ENCODE measurements around the gene SPATS2L. TPM values are rescaled to one million over a fixed set of nuclear protein-coding genes. Genes with fewer than 3 reads are reported as not detected.

The SPATS2L gene
- total RNA-seq, 1 experiment from 2014 or later = 174 TPM

- Histone ChIP-seq H3K4me2 (ENCODE audit: low read length) (peak overlapping the region; percentile 15), H3K36me3 (ENCODE audit: low read depth, low read length) (peaks cover 22% of the 10 kb centered on the region), H3K27ac (ENCODE audit: low read length) (peak overlapping the region; percentile 83), H3K4me1 (ENCODE audit: insufficient read depth, low read length) (peaks cover 30% of the 10 kb centered on the region), H3K4me3 (ENCODE audit: low read length) (no peak overlapping the region), H4K20me1 (ENCODE audit: low read length) (no peaks in the 10 kb centered on the region), H3K27me3 (ENCODE audit: low read length) (no peaks in the 10 kb centered on the region), H3K79me2 (ENCODE audit: low read length) (peaks cover 82% of the 10 kb centered on the region), H3K9me3 (ENCODE audit: low read length) (no peaks in the 10 kb centered on the region), H3K9me2 (replicated peaks; ENCODE audit: low read length) (no peaks in the 10 kb centered on the region), H2AFZ (ENCODE audit: low read length) (no peak overlapping the region), H3F3A (ENCODE audit: low read length, unreplicated experiment) (no peaks in the 10 kb centered on the region), H3K9ac (ENCODE audit: low read length) (no peak overlapping the region)
- POLR2A ChIA-PET (ENCODE audit: unreplicated experiment) = interaction anchor here (0.6 kb wide), 1 partner anchor 1913 kb away, joined by 4 read pairs; no protein-coding TSS in a partner anchor
- ATAC-seq (peak; percentile 68), DNase-seq (peak; percentile 54)
- CTCF ChIA-PET = no interaction called here
- BruUV-seq (replicated peaks) = no TSS peak
- intact Hi-C loops (cut with micrococcal nuclease) = loop anchor here (2.0 kb wide), 2 partner anchors 20 to 68 kb away; no protein-coding TSS in a partner anchor
- no peak for TF ChIP-seq EZH2 (IDR thresholded peaks at IDR 0.05; ENCODE audit: low read length, unreplicated experiment)
- no peak for TF ChIP-seq EZH2phosphoT487 (IDR thresholded peaks at IDR 0.05; ENCODE audit: borderline replicate concordance, low read length)
Observed at GRCh38 chr2:200336980-200337615, 30.6 kb downstream of the SPATS2L start.

- Histone ChIP-seq H3K4me2 (ENCODE audit: low read length) (peak overlapping the region; percentile 15; the same call in 1 of the 2 replicates), H3K27me3 (ENCODE audit: low read length) (no peaks in the 10 kb centered on the region), H3K9me2 (replicated peaks; ENCODE audit: low read length) (no peaks in the 10 kb centered on the region), H4K20me1 (ENCODE audit: low read length) (no peaks in the 10 kb centered on the region), H3K27ac (ENCODE audit: low read length) (peak overlapping the region; percentile 83), H3K4me3 (ENCODE audit: low read length) (no peak overlapping the region), H3K36me3 (ENCODE audit: low read depth, low read length) (peaks cover 19% of the 10 kb centered on the region), H3K9ac (ENCODE audit: low read length) (no peak overlapping the region), H3F3A (ENCODE audit: low read length, unreplicated experiment) (no peaks in the 10 kb centered on the region), H3K79me2 (ENCODE audit: low read length) (peaks cover 82% of the 10 kb centered on the region), H3K4me1 (ENCODE audit: insufficient read depth, low read length) (peaks cover 30% of the 10 kb centered on the region), H2AFZ (ENCODE audit: low read length) (no peak overlapping the region), H3K9me3 (ENCODE audit: low read length) (no peaks in the 10 kb centered on the region)
- DNase-seq = no peak
- ChIA-PET POLR2A (ENCODE audit: unreplicated experiment) (interaction anchor here (0.6 kb wide), 1 partner anchor 1914 kb away, joined by 4 read pairs; no protein-coding TSS in a partner anchor), CTCF (no interaction called here)
- intact Hi-C loops (cut with micrococcal nuclease) = loop anchor here (2.0 kb wide), 2 partner anchors 21 to 67 kb away; no protein-coding TSS in a partner anchor
- BruUV-seq (replicated peaks) = no TSS peak
- ATAC-seq = no peak
- TF ChIP-seq CTCF (conservative IDR thresholded peaks at IDR 0.05; ENCODE audit: low read depth, low read length) = no peak
- no peak for TF ChIP-seq EZH2 (IDR thresholded peaks at IDR 0.05; ENCODE audit: low read length, unreplicated experiment)
- TF ChIP-seq EZH2phosphoT487 (IDR thresholded peaks at IDR 0.05; ENCODE audit: borderline replicate concordance, low read length) = no peak
Observed at GRCh38 chr2:200337621-200338020, 31.1 kb downstream of the SPATS2L start.

GRCh38 chr2:200338692-200339091 lies 32.2 kb downstream of the SPATS2L start:
- no peak overlapping the region for H3K27ac ChIP-seq (ENCODE audit: low read length)
- H3K4me1 ChIP-seq (ENCODE audit: insufficient read depth, low read length) = peaks cover 30% of the 10 kb centered on the region
- H3K36me3 ChIP-seq (ENCODE audit: low read depth, low read length) = peaks cover 18% of the 10 kb centered on the region
- H4K20me1 ChIP-seq (ENCODE audit: low read length) = no peaks in the 10 kb centered on the region
- ATAC-seq (no peak), DNase-seq (no peak)
- intact Hi-C loops (cut with micrococcal nuclease) = no loop called here
- no peaks in the 10 kb centered on the region for H3K27me3 ChIP-seq (ENCODE audit: low read length)
- POLR2A ChIA-PET (ENCODE audit: unreplicated experiment) = no interaction called here
- H3K9me3 ChIP-seq (ENCODE audit: low read length) = no peaks in the 10 kb centered on the region
- no peak overlapping the region for H3K4me3 ChIP-seq (ENCODE audit: low read length)
- CTCF ChIA-PET = no interaction called here
- no peak overlapping the region for H3K4me2 ChIP-seq (ENCODE audit: low read length)
- no peak overlapping the region for H2AFZ ChIP-seq (ENCODE audit: low read length)
- H3K9me2 ChIP-seq (replicated peaks; ENCODE audit: low read length) = no peaks in the 10 kb centered on the region
- no peaks in the 10 kb centered on the region for H3F3A ChIP-seq (ENCODE audit: low read length, unreplicated experiment)
- TF ChIP-seq EZH2 (IDR thresholded peaks at IDR 0.05; ENCODE audit: low read length, unreplicated experiment) = no peak
- no peak for TF ChIP-seq EZH2phosphoT487 (IDR thresholded peaks at IDR 0.05; ENCODE audit: borderline replicate concordance, low read length)
- no peak for TF ChIP-seq CTCF (conservative IDR thresholded peaks at IDR 0.05; ENCODE audit: low read depth, low read length)
- no TSS peak for BruUV-seq (replicated peaks)
- H3K9ac ChIP-seq (ENCODE audit: low read length) = no peak overlapping the region
- peaks cover 87% of the 10 kb centered on the region for H3K79me2 ChIP-seq (ENCODE audit: low read length)
